Measurements from ENCODE around the gene GALNT2. TPM values are rescaled to one million over a fixed set of nuclear protein-coding genes. Genes with fewer than 3 reads are reported as not detected.

GALNT2 gene
- total and polyA plus RNA-seq, 12 donors = 22.3 to 220 (median 85.7) TPM

- Histone ChIP-seq H3K27me3 (no peaks in the 10 kb centered on the region), H3K36me3 (replicated peaks in 1 of 2) (no peaks in the 10 kb centered on the region), H3K4me3 (no peak overlapping the region), H3K9me3 (replicated peaks in 1 of 3) (no peaks in the 10 kb centered on the region), H3K4me1 (replicated peaks in 1 of 2) (peaks cover 9 to 48% of the 10 kb centered on the region in 2 donors), H3K27ac (peak overlapping the region in 1 of 5 donors; percentile 91)
- TF ChIP-seq POLR2A (IDR thresholded peaks at IDR 0.05) (no peak), CTCF (IDR thresholded peaks at IDR 0.05) (no peak)
- intact Hi-C loops (cut with DNase I) = no loop called here
- 94 to 99% (median 97%) methylated on average over 9 of the region's 9 CpGs for WGBS, 4 donors
- peak in 1 of 7 donors; percentile 16 for DNase-seq
Observed at GRCh38 chr1:230083053-230083452, 16.0 kb downstream of the GALNT2 start.

DNA sequence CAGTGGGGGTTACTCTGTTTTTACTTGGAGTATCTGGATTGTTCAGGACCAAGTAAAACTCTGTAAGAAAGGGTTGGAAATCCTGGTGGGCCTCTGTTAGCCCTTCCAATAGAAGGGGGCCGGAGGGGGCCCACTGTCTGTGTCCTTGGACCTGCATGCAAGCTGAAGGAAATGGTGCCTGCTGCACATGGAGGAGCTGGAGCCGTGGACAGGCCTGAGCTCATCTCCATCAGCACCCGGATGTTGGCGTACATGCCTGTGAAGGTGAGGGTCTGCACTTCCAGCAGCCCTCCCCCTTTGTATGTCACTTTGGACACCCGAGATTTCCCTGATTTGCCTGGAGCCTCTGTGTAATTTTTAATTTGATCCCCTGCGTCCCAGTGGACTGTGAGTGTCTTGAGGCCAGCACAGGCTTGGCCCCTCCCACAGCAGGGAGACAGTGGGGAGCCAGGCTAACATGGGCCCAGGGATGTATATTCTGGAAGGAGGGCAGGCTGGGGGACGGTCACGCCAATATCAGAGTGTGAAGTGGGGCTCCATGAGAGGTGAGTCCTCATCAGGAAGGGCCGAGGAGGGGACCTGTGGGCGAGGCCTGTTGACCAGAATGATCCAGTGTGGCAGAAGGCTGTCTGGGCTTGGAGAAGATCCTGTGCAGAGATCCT, 16.8 kb downstream of the GALNT2 start:
- H3K27me3 ChIP-seq = no peaks in the 10 kb centered on the region
- H3K27ac ChIP-seq = peak overlapping the region; percentile 33 to 91 (median 71)
- H3K36me3 ChIP-seq (replicated peaks in 1 of 2) = no peaks in the 10 kb centered on the region
- no peaks in the 10 kb centered on the region for H3K9me3 ChIP-seq (replicated peaks in 1 of 3)
- intact Hi-C loops (cut with DNase I) = no loop called here
- 85 to 88% (median 86%) methylated on average over 10 of the region's 10 CpGs for WGBS, 4 donors
- DNase-seq = peak in 1 of 7 donors; percentile 16
- no peak for TF ChIP-seq CTCF (IDR thresholded peaks at IDR 0.05)
- TF ChIP-seq POLR2A (IDR thresholded peaks at IDR 0.05) = no peak
- peaks cover 9 to 43% of the 10 kb centered on the region in 2 donors for H3K4me1 ChIP-seq (replicated peaks in 1 of 2)
- H3K4me3 ChIP-seq = no peak overlapping the region

GRCh38 chr1:230084408-230085177, 17.6 kb downstream of the GALNT2 start:
- TF ChIP-seq CTCF (IDR thresholded peaks at IDR 0.05) = no peak
- peak in 1 of 2 donors; percentile 31 for TF ChIP-seq POLR2A (IDR thresholded peaks at IDR 0.05)
- H3K27ac ChIP-seq = peak overlapping the region; percentile 33 to 91 (median 71)
- no peaks in the 10 kb centered on the region for H3K36me3 ChIP-seq (replicated peaks in 1 of 2)
- H3K27me3 ChIP-seq = no peaks in the 10 kb centered on the region
- 40 to 56% (median 44%) methylated on average over 5 to 9 of the region's 9 CpGs for WGBS, 4 donors
- no peaks in the 10 kb centered on the region for H3K9me3 ChIP-seq (replicated peaks in 1 of 3)
- intact Hi-C loops (cut with DNase I) = no loop called here
- peaks cover 9 to 45% of the 10 kb centered on the region in 2 donors for H3K4me1 ChIP-seq (replicated peaks in 1 of 2)
- DNase-seq = peak; percentile 74 to 91 (median 89)
- H3K4me3 ChIP-seq = no peak overlapping the region

GRCh38 chr1:230085178-230085515, 18.1 kb downstream of the GALNT2 start:
- intact Hi-C loops (cut with DNase I) = no loop called here
- Histone ChIP-seq H3K4me1 (replicated peaks in 1 of 2) (peaks cover 15 to 51% of the 10 kb centered on the region in 2 donors), H3K27ac (peak overlapping the region in 3 of 5 donors; percentile 71 to 91 (median 83)), H3K9me3 (replicated peaks in 1 of 3) (no peaks in the 10 kb centered on the region), H3K27me3 (no peaks in the 10 kb centered on the region), H3K4me3 (no peak overlapping the region), H3K36me3 (replicated peaks in 1 of 2) (no peaks in the 10 kb centered on the region)
- DNase-seq = peak in 1 of 7 donors; percentile 8
- 84 to 95% (median 92%) methylated on average over 5 of the region's 5 CpGs for WGBS, 4 donors
- no peak for TF ChIP-seq POLR2A (IDR thresholded peaks at IDR 0.05)
- TF ChIP-seq CTCF (IDR thresholded peaks at IDR 0.05) = no peak

Data from adrenal gland (tissue), 12 donors.